ENCODE measurements around the gene LGALS7. TPM values are rescaled to one million over a fixed set of nuclear protein-coding genes. Genes with fewer than 3 reads are reported as not detected.
"Not testable (repeated sequence)": the region's sequence is repeated elsewhere in the genome, so short reads cannot be mapped to it uniquely, and the experiment has no call there.

LGALS7 gene
- polyA plus RNA-seq, 10 donors: 0.49 to 35.7 (median 0.60) TPM; not detected in 2

DNA sequence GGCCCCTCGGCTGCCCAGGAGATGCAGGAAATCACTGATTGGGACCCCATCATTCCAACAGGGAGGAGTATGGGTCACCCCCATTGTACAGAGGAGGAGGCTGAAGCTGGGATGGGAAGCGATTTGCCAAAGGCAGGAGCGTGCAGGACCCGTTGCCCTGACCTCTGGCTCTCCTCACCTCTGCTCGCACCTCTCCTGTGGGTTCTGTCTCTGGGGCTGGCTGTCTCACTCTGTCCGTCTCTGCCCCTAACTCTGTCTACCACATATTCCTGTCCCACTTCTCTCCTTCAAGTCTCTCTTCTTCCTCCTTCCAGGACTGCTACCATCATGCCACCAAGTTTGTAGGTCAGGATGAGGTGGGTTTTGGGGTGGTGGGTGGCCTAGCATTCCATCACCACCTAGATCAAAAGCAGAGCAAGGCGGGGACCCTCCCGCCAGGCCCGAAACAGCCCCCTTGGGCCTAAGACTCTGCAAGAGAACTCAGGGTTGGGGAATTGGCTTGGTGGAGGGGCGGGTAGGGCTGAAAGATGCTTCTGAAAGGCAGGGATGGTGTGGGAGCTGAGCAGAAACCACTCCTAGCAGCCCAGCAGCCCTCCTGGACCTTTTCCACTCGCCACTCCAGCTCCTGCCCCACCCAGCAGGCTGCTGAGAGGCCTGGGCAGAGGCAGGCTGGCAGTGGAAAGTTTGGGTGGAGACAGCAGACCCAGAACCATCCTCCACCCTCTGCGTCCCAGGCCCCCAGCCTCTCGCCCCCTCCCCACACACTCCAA is 1.0 kb upstream of the LGALS7 start:
- DNase-seq: no peak

DNA sequence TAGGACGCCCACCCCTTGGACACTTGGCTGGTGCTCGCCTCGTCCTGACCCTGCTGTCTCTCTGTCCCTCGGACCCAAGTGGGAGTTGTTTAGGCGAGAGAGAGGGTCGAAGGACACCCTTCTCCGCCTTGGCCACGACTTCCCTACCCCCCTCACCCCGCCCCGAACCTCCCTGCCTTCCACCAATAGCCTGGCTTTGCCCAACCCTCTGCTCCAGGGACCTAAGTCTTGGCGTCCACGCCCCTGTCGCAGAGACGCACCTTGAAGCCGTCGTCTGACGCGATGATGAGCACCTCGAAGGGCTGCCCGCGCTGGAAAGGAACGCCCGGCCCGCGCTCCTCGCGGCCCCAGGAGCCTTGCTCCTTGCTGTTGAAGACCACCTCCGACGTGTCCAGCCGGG is 1.7 kb downstream of the LGALS7 start:
- DNase-seq: not testable (repeated sequence)

DNA sequence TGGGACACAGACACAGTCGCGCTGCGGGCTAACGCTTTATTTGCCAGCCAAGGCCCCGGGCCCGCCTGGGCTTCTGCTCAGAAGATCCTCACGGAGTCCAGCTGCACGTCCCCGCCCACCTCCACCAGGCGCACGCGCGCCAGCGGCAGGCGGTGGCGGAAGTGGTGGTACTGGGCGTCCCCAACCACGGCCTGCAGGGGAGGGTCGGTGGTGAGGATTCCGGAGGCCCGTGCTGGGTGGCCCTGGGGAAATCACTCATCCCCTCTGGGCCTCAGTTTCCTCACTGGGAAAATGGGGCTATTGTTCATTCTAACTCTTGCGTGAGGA is 2.4 kb downstream of the LGALS7 start:
- not testable (repeated sequence) for DNase-seq

DNA sequence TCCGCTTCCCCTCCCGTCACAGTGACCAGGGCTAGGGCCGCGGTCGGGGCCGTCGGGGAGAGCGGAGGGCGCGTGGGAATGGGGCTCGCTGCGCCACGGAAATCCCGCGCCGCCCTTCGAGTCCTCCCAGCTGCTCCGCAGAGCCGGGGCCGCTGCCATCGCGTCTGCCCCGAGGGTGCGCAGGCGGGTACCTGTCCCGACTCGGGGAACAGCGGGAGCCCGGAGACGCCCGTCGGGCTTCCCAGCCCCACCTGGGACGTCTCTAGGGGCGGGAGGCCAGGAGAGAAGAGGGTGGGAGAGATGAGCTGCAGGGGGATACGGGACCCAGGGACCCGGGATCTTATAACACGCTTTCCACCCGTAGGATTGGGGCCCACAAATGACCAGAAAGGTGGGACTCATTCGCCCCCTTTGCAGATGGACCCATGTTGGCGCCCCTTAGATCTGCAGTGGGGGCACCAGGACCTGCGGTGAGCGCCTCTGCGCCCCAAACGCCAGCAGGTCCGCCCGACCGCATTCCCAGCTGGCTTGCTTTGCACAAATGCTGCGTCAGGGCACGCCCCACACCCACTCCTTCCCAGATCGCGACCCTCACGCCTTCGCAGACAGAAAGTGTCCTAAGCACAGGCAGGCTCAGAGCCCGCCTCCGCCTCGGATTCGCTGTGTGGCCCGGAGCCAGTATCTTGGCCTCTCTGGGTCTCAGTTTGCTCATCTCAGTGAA is 2.9 kb downstream of the LGALS7 start:
- DNase-seq: not testable (repeated sequence)

DNA sequence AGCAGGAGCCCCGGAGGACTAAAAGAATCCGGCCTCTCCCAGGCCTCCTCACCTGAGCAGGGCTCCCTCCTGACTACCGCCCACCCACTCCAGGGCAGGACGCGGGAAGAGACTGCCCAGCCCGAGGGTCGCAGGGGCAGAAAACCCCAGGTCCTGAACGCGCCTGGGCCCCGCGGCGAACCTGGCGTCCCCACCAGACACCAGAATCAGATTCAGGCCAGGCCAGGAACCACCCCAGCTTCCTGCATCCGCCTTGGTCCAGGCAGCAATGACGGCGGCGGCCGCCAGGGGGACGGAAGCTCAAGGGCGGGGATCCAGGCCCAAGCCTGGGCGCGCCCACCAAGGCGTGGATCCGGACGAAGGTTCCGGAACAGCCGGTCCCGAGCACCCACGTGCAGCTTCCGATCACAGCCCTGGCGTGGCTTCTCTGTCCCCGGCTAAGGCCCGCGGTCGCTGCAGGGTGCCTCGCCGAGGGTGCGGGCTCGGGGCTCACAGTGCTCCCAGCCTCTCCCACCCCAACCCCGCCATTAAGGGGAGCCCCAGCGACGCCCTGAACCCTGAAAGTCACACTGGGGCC is 3.6 kb downstream of the LGALS7 start:
- DNase-seq: peak; percentile 69 to 93 (median 90)

DNA sequence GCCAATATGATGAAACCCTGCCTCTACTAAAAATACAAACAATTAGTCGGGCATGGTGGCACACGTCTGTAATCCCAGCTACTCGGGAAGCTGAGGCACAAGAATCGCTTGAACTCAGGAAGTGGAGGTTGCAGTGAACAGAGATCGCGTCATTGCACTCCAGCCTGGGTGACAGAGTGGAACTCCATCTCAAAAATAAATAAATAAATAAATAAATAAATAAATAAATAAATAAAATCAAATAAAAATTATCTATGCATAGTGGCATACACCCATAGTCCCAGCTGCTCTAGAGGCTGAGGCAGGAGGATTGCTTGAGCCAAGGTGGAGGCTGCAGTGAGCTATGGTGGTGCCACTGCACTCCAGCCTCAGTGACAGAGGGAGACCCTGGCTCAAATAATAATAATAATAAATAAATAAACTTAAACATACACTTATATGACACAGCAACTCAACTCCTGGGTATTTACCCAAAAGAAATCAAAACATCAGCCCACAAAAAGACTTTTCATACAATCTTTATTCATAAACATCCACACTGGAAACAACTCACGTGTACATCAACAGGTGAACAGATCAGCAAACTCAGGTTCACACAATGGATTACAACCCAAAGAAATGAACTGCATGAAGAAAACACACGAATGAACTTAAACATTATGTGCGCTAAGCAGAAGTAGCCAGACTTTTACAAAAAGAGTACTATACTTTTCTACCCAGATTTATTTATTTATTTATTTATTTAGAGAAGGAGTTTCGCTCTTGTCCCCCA is 6.9 kb downstream of the LGALS7 start:
- no peak for DNase-seq

DNA sequence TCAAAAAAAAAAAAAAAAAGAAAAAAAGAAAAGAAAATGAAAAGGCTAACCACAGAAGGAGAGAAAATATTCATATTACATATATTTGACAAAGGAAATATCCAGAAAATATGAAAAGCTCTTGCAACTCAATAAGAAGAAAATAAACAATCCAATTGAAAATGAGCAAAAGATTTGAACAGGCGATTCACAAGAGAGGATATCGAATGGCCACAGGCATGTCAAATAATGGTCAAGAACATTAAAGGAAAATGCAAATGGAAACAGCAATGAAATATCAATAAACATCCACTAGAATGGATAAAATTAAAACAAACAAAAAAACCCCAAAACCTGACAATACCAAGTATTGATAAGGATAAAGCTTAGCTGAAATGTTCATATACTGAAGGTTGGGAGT is 8.1 kb downstream of the LGALS7 start:
- no peak for DNase-seq

DNA sequence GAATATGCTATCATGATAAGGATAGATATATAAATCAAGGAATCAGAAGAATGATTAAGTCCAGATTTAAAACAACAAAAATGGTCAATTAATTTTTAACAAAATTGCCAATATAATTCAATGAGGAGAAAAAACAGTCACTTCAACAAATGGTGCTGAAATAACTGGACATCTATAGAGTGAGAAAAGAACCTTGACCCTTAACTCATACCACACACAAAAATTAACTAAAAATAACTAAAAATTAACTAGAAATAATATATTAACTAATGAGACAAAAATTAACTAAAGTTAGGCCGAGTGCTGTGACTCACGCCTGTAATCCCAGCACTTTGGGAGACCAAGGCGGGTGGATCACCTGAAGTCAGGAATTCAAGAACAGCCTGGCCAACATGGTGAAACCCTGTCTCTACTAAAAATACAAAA is 9.5 kb downstream of the LGALS7 start:
- DNase-seq: no peak

DNA sequence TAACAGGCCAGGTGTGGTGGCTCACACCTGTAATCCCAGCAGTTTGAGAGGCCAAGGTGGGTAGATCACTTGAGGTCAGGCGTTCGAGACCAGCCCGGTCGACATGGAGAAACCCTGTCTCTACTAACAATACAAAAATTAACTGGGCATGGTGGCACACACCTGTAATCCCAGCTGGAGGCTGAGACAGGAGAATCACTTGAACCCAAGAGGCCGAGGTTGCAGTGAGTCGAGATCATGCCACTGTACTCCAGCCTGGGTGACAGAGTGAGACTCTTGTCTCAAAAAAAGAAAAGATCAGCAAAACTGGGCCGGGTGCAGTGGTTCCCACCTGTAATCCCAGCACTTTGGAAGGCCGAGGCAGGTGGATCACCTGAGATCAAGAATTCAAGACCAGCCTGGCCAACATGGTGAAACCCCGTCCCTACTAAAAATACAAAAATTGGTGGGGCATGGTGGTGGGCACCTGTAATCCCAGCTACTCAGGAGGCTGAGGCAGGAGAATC is 11.4 kb downstream of the LGALS7 start:
- DNase-seq: not testable (repeated sequence)

DNA sequence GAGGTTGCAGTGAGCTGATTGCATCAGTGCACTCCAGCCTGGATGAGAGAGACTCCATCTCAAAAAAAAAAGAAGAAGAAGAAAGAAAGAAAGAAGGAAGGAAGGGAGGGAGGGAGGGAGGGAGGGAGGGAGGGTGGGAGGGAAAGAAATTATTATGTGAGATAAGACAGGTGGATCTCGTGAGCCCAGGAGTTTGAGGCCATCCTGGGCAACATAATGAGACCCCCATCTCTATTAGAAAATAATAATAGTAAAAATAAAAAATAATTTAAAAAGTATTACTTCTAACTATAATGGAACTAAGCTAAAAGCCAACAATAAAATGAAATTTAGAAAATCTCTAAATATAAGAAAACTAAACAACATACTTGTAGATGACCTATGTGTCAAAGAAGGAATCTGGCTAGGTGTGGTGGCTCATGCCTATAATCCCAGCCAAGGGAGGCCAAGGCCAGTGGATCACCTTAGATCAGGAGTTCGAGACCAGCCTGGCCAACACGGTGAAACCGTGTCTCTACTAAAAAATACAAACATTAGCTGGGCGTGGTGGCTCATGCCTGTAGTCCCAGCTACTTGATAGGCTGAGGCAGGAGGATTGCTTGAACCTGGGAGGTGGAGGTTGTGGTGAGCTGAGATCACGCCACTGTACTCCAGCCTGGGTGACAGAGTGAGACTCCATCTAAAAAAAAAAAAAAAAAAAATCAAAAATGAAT is 12.4 kb downstream of the LGALS7 start:
- DNase-seq: not testable (repeated sequence)

DNA sequence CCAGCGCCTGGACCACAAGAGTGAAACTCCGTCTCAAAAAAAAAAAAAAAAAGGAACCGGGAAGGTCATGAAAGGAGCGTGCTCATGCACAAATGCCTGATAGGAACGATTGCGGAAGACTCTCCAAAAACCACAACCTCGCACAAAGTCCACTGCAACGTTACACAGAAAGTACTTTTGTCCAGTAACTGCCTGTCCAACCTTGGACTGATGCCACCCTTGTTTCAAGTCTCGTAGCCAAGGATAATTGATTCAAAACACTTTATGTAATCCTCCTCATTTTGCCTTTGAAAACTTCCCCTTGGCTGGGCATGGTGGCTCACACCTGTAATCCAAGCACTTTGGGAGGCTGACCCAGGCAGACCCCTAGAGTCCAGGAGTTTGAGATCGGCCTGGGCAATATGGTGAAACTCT is 13.7 kb downstream of the LGALS7 start:
- DNase-seq: no peak

DNA sequence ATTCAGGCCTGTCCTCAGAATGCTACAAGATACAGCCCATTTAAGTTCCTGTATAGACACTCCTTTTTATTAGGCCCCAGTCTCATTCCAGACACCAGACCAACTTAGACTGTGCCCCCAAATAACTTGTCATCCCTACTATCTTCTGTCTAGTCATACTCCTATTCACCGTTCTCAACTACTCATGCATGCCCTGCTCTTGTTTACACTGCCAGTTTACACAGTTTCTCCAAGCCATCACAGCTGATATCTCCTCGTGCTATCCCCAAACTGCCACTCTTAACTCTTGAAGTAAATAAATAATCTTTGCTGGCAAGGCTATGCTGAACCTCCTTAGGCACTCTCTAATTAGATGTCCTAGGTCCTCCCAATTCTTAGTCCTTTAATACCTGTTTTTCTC is 19.1 kb downstream of the LGALS7 start:
- not testable (repeated sequence) for DNase-seq

DNA sequence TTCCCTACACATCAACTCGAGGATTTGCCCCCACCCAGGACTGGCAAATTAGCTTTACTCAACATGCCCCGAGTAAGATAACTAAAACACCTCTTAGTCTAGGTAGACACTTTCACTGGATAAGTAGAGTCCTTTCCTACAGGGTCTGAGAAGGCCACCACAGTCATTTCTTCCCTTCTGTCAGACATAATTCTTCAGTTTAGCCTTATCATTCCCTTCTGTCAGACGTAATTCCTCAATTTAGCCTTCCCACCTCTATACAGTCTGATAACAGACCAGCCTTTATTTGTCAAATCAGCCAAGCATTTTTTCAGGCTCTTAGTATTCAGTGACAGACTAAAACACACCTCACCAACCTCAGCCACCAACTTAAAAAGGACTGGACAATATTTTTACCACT is 19.5 kb downstream of the LGALS7 start:
- DNase-seq: not testable (repeated sequence)

DNA sequence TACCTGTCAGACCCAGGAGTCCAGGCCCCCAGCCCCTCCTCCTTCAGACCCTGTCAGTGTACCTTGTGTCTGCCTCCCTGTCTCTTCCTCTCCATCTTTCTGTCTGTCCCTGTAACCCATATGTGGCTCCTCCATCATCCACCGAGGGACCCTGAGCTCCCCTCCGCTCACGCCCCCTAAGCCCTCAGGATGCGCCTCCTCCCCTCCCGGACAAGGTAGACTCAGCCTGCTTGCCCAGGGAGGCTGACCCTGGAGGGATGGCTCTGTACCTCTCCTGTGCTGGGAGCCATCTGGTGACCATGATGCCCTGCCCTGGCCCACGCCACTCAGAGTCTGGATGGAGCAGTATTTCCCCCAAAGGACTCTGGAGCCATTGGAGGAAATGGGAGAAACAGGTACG is 28.0 kb downstream of the LGALS7 start:
- DNase-seq: no peak

DNA sequence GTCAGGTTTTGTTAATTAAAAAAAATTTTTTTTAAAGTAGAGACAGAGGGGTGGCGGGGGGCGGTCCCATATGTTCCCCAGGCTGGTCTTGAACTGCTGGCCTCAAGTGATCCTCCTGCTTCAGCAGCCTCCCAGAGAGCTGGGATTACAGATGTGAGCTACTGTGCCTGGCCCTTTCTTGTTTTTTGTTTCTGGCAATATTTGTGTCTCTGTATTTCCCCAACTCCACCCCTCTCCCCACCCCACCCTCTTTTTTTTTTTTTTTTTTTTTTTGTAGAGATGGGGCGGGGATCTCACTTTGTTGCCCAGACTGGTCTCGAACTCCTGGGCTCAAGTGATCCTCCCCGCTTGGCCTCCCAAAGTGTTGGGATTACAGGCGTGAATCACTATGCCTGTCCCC is 28.4 kb downstream of the LGALS7 start:
- DNase-seq: no peak

DNA sequence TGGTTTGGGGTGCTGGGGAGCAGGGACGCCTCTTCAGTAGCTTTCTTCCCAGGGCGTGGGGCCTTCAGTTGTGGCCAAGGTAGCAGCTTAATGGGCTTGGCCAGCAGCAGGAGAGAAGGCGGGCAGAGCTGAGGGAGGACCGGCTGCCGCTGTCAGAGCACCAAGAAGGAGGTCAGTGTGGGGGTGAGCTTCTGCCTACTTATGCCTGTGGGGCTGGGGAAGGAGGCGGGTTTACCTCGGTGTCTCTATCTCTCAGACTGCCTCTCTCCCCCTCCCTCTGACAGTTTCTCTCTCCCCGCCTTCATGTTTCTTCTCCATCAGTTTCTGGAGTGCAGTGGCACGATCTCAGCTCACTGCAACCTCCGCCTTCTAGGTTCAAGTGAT is 29.0 kb downstream of the LGALS7 start, which contains the start of gene CAPN12:
TSS of gene CAPN12 (minus strand) at position 177 of the 384 bp plus-strand sequence. CDS start 309 bp downstream, outside the sequence.
- DNase-seq: no peak

DNA sequence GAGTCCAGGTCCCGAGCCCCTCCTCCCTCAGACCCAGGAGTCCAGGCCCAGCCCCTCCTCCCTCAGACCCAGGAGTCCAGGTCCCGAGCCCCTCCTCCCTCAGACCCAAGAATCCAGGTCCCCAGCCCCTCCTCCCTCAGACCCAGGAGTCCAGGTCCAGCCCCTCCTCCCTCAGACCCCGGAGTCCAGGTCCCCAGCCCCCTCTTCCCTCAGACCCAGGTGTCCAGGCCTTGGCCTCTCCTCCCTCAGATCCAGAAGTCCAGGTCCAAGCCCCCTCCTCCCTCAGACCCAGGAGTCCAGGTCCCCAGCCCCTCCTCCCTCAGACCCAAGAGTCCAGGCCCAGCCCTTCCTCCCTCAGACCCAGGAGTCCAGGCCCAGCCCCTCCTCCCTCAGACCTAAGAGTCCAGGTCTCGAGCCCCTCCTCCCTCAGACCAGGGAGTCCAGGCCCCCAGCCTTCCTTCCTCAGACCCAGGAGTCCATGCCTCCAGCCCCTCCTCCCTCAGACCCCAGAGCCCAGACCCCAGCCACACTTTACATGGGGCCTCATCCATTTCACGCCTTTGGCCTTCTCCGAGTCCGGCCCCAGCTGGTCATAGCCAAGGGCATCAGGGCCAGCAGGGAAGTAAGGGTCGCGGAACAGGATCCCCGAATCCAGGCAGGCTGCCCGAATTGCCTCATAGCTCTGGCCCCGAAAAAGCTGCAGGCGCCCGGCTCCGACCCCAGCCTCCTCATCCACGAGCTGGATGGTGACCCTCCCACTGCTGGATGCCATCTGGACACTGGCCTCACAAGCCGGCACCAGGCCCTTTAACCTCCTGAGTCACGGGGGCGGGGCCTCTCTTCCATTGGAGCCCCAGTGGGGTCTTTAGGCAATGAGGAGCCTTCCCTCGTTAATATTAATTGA is 29.7 kb downstream of the LGALS7 start:
- DNase-seq: no peak

DNA sequence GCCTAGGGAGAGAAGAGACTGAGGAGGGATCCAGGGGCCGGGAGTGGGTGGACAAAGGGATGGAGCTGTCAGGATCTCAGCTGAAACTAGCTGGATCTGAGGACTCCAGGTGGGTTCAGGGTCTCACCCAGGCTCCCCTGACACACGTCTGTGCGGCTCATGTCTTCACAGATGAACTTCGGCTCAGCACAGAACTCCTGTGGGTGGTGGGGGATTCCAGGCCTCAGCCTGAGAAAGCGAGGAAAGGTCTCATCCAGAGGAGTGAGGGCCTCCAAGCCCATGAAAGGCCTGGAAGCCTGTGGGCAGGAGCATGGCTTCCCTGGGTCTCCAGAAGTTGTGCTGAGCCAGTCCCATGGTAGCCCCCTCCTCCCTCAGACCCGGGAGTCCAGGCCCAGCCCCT is 30.4 kb downstream of the LGALS7 start:
- DNase-seq: no peak

DNA sequence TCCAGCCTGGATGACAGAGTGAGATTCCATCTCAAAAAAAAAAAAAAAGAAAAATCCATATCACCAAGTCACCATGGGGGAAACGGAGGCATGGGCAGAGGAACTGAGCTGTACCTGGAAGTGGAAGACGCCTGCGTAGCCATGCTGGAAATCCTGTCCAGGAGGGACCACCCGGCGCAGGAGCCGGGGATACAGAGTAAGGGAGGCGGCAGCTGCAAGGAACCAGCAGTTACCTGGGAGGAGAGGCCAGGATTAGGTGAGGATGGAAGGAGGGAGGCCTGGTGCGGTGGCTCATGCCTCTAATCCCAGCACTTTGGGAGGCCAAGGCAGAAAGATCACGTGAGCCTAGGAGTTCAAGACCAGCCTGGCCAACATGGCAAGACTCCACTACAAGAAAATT is 31.0 kb downstream of the LGALS7 start:
- no peak for DNase-seq

DNA sequence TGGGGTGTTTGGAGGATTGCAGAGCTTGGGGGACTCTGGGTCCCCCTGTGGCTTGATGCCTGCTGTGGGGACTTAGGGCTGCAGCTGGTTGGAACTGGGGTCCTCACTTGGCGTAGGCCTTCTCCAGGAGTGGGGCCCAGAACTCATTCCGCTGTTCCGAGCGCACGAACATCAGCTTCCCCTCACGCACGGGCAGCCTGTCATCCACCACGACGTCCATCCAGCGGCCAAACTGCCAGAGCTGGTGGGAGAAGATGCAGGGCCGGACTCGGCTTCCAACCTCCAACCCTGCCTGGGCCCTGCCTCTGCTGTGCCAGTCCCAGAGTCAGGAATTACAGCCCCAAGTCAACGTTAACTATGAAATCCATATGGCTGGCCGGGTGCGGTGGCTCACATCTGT is 31.6 kb downstream of the LGALS7 start:
- DNase-seq: no peak

Data from muscle of back (tissue), 11 donors.